LNCAP (cell line): ENCODE data around the gene RASGEF1B.

Source experiments
- CTCF ChIP-seq: fragments of 450-650 bp; IDR thresholded peaks from 2 replicates; pipeline ENCODE4 v1.5.1; 2017; ENCODE audit warnings: mild to moderate bottlenecking

RASGEF1B gene

DNA sequence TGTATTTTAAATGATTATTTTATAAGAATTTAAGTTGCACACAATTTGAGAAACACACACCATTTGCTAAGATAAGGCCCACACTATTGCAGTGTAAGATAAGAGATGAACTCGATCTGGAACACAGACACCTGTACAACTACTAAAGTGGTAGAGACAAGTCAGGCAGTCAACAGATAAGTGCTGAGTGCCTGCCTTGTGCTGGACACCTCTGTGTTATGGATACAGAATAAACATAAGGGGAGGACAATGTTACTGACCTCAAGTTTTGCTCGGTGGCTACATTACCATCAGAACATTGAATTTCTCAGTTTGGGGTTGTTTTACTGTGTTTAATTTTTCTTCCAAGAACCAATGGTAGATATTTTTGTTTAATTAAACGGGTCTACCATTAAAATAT lies 74.1 kb downstream of the RASGEF1B start:
- no peak for TF ChIP-seq CTCF

GRCh38 chr4:81395239-81395638 lies 76.5 kb downstream of the RASGEF1B start:
- TF ChIP-seq CTCF = no peak

DNA sequence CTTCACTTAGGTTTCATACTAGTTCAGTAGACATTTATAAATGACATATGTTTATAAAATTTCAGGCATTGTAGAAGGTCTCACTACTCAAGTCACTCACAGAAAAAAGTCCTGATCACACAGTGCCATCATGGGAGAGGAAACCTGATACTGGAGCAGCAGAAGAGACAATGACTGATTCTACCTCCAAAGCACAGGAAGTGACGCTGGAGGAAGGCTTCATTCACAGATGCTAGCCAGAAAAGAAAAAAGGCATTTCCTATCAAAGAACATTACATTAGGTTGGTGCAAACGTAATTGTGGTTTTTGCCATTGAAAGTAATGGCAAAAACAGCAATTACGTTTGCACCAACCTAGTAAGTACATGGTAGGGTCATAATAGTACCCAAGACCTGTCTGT lies 79.5 kb downstream of the RASGEF1B start:
- no peak for TF ChIP-seq CTCF

GRCh38 chr4:81389720-81390119 lies 82.0 kb downstream of the RASGEF1B start:
- TF ChIP-seq CTCF = no peak

- no peak for TF ChIP-seq CTCF
These were observed 91.3 kb downstream of the RASGEF1B start for GRCh38 chr4:81380437-81380836.

DNA sequence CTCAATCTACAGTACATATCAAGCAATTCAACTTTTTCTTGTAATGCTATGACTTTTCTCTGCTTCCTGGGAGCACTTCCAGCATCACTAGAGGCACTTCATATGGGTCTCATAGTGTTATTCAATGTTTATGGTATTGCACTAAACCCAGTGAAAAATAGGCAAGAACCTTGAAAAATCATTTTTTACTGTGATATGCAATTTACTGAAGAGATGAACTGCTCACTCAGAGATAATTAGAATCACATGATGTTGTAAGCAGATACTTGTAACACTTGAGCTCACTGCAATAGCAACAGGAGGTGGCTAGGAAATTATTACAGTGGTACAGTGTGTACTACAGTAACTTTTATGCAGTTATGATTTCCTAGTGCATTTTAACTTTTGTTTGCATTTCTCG lies 93.3 kb downstream of the RASGEF1B start:
- TF ChIP-seq CTCF = no peak

DNA sequence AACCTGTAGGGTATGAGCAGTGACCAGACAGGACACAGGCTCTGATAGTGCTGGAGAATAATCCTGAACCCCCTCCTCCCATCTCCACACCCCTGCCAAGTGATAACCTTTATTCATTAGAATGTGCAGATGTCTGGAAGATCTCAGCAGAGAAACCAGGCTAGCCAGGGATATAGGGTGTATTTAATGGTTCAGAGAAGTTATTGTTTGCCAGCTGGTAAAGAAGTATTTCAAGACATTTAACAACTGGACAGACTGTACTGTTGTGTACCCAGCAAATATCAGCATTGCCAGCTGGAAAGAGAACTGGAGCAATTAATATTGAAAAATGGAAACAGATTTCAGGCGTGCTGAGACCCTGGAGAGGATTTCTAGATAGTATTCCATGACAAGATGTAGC lies 94.5 kb downstream of the RASGEF1B start:
- no peak for TF ChIP-seq CTCF

- no peak for TF ChIP-seq CTCF
These were observed 95.0 kb downstream of the RASGEF1B start for GRCh38 chr4:81376720-81377119.
